Neutrophil (primary cell): ENCODE data around the gene SATB1.

Source experiments
- H3K27ac ChIP-seq: fragments of 200-600 bp; sonication (generic); 2 replicates; pipeline ENCODE4 v1.5.1; 2016; ENCODE audit warnings: mild to moderate bottlenecking, moderate library complexity
- H3K27me3 ChIP-seq: fragments of 200-600 bp; sonication (generic); 2 replicates; pipeline ENCODE4 v1.6.0; 2016; ENCODE audit warnings: mild to moderate bottlenecking
- H3K36me3 ChIP-seq: fragments of 200-600 bp; sonication (generic); 2 replicates; pipeline ENCODE4 v1.5.1; 2017
- H3K4me1 ChIP-seq, 2 experiments: fragments of 200-600 bp in 1 of 2; sonication (generic) in 1 of 2; 1 replicate in 1 of 2; 2 replicates in 1 of 2; pipeline versions ENCODE4 v1.5.1 to v1.6.1; 2013 to 2016; ENCODE audit warnings: low read depth in 1 of 2, low read length in 1 of 2, mild to moderate bottlenecking in 1 of 2, moderate library complexity in 1 of 2; ENCODE audit not compliant: control insufficient read depth in 1 of 2, insufficient read depth in 1 of 2
- H3K4me3 ChIP-seq, 2 experiments: fragments of 200-600 bp in 1 of 2; sonication (generic) in 1 of 2; 1 replicate in 1 of 2; 2 replicates in 1 of 2; pipeline ENCODE4 v1.5.1; 2013 to 2016; ENCODE audit warnings: low read depth in 1 of 2, low read length in 1 of 2, mild to moderate bottlenecking in 1 of 2, moderate library complexity in 1 of 2
- H3K9me3 ChIP-seq: fragments of 200-600 bp; sonication (generic); 2 replicates; pipeline ENCODE4 v1.5.1; 2016
- CTCF ChIP-seq: fragments of 200-600 bp; sonication (generic); IDR thresholded peaks from 2 replicates; pipeline ENCODE4 v1.5.1; 2016; ENCODE audit warnings: antibody characterized with exemption

SATB1 gene

GRCh38 chr3:18308096-18308650, 117.0 kb downstream of the SATB1 start:
- Histone ChIP-seq H3K27ac (no peak overlapping the region), H3K4me3 (no peak overlapping the region)
- no peak for TF ChIP-seq CTCF

DNA sequence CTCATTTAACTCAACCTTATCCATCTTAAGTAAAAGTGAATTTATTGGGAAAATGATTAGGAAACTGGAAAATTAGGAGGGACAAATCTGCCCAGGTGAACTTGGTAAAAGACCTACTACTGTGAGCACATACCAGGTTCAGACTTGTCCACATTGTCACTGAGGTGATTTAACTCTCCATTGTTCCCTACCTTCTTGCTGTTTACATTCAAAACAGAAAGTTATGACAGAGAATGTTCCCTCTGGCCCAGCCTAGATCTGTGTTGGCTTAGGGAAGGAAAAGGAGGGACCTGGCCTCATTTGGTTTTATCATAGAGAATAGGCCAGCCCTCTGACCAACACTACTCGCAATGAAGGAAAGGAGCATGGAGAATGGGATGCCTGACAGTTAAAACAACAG, 117.6 kb downstream of the SATB1 start:
- H3K27me3 ChIP-seq: no peaks in the 10 kb centered on the region
- no peak overlapping the region for H3K27ac ChIP-seq

More at GRCh38 chr3:18308096-18308650, 117.0 kb downstream of the SATB1 start:
- no peaks in the 10 kb centered on the region for H3K36me3 ChIP-seq
- no peaks in the 10 kb centered on the region for H3K9me3 ChIP-seq
- no peaks in the 10 kb centered on the region for H3K4me1 ChIP-seq
- H3K27me3 ChIP-seq: no peaks in the 10 kb centered on the region

DNA sequence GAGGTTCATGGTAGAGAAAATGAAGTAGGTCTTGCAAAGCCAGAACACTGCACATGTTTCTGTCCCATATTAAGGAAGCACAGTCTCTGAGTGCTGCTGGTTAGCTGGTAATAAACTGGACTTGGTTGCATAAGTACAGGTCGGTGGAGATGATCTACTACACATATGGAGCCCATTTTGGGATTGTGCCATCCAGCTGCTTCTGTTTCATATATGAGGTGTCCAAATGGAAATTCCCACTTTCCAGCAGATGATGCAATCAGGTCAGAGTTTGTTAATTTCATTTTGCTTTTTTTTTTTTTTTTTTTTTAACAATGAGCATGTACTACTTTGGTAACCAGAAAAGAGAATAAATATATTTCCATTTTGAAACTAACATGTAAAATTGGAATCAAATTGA, 122.6 kb downstream of the SATB1 start:
- no peak overlapping the region for H3K27ac ChIP-seq
- no peak for TF ChIP-seq CTCF

More for the DNA sequence above, 117.6 kb downstream of the SATB1 start:
- no peak for TF ChIP-seq CTCF
- Histone ChIP-seq H3K9me3 (no peaks in the 10 kb centered on the region), H3K4me3 (no peak overlapping the region), H3K36me3 (no peaks in the 10 kb centered on the region), H3K4me1 (no peaks in the 10 kb centered on the region)

GRCh38 chr3:18301781-18302180, 123.4 kb downstream of the SATB1 start:
- Histone ChIP-seq H3K4me1 (no peaks in the 10 kb centered on the region), H3K36me3 (no peaks in the 10 kb centered on the region), H3K27me3 (no peaks in the 10 kb centered on the region), H3K27ac (no peak overlapping the region), H3K4me3 (no peak overlapping the region), H3K9me3 (no peaks in the 10 kb centered on the region)
- TF ChIP-seq CTCF: no peak

More for the DNA sequence above, 122.6 kb downstream of the SATB1 start:
- Histone ChIP-seq H3K9me3 (no peaks in the 10 kb centered on the region), H3K36me3 (no peaks in the 10 kb centered on the region), H3K27me3 (no peaks in the 10 kb centered on the region), H3K4me3 (no peak overlapping the region), H3K4me1 (no peaks in the 10 kb centered on the region)

- Histone ChIP-seq H3K4me3 (no peak overlapping the region), H3K9me3 (no peaks in the 10 kb centered on the region), H3K27me3 (no peaks in the 10 kb centered on the region), H3K4me1 (no peaks in the 10 kb centered on the region), H3K36me3 (no peaks in the 10 kb centered on the region), H3K27ac (no peak overlapping the region)
- no peak for TF ChIP-seq CTCF
These were observed 124.2 kb downstream of the SATB1 start for GRCh38 chr3:18300916-18301315.

DNA sequence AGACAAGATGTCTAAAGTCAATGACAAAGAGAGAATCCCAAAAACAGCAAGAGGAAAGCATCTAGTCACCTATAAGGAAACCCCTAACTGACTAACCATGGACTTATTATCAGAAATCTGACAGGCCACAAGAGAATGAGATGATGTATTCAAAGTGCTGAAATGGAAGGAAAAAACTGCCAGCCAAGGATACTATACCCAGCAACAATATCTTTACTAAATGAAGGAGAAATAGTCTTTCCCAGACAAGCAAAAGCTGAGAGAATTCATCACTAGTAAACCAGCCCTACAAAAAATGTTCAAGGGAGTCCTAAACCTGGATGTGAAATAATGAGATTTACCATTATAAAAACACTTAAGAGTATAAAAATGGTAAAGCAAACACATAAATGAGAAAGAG, 128.0 kb downstream of the SATB1 start:
- Histone ChIP-seq H3K9me3 (no peaks in the 10 kb centered on the region), H3K27me3 (no peaks in the 10 kb centered on the region), H3K36me3 (no peaks in the 10 kb centered on the region), H3K4me1 (no peaks in the 10 kb centered on the region), H3K4me3 (no peak overlapping the region), H3K27ac (no peak overlapping the region)
- TF ChIP-seq CTCF: no peak
